ENCODE data around the gene BIN1.

BIN1 gene

DNA sequence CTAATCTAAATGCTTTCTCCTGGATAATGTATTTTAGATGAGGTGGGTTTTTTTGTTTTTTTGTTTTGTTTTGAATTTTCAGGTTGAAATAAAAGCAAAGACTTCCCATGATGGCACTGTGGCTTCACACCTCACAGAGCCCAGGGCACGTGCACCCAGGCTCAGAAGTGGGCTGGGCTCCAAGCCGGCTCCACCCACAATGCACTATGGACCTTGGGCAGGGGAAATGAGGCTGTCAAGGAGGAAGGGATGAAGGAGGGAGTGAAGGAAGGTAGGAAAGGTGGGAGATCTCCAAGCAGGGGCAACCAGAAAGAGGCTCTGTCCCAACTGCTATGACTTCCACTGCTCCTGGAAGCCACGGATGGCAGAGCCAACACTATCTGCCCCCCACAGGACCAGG lies 60.4 kb downstream of the BIN1 start:
- no peaks in the 10 kb centered on the region for H3K27me3 Mint-ChIP-seq (ENCODE audit: low read depth)
- peak overlapping the region; percentile 43 for H3K27ac Mint-ChIP-seq

DNA sequence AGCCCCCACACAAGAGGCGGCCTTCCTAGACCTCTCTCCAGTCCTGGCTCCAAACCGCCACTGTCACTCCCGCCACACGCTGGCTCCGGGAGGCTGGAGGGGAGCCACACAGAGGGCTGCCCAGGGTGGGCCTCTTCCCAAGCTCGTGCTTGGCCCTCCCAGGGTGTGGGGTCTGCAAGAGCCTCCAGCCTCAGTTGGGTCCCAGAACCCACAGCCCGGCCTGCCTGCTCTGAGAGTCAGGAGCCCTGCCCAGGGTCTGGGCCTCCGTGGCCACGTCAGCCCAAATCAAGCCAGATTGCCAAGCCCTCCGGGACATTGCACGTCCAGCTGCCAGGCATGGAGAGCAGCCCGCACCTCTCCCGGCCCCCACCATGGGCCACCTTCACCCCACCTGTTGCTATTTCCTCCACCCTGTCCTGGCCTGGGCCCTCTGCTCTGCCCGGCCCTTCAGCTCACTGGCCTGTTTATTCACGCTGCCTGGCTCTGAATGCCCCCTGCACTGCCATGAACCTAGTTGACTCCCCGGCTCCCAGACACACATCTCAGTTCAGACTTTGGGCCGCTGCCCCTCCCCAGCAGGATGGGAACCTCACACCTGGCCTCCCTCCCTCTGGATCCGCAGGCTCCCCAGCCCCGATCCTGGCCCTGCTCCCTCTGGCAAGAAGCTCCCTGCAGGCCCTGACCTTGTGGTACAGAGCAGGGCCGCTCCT lies 61.0 kb downstream of the BIN1 start:
- no peaks in the 10 kb centered on the region for H3K27me3 Mint-ChIP-seq (ENCODE audit: low read depth)
- H3K4me1 Mint-ChIP-seq (ENCODE audit: low read depth) = no peaks in the 10 kb centered on the region
- no peak overlapping the region for H3K27ac Mint-ChIP-seq
- peaks cover 12% of the 10 kb centered on the region for H3K36me3 Mint-ChIP-seq (ENCODE audit: low read depth)
- no peak overlapping the region for H3K4me3 Mint-ChIP-seq
- H3K9me3 Mint-ChIP-seq = no peaks in the 10 kb centered on the region
- DNase-seq (ENCODE audit: low spot score) = no peak

More for the DNA sequence above, 60.4 kb downstream of the BIN1 start:
- Mint-ChIP-seq H3K36me3 (ENCODE audit: low read depth) (peaks cover 12% of the 10 kb centered on the region), H3K9me3 (no peaks in the 10 kb centered on the region), H3K4me1 (ENCODE audit: low read depth) (no peaks in the 10 kb centered on the region), H3K4me3 (no peak overlapping the region)
- DNase-seq (ENCODE audit: low spot score) = no peak

DNA sequence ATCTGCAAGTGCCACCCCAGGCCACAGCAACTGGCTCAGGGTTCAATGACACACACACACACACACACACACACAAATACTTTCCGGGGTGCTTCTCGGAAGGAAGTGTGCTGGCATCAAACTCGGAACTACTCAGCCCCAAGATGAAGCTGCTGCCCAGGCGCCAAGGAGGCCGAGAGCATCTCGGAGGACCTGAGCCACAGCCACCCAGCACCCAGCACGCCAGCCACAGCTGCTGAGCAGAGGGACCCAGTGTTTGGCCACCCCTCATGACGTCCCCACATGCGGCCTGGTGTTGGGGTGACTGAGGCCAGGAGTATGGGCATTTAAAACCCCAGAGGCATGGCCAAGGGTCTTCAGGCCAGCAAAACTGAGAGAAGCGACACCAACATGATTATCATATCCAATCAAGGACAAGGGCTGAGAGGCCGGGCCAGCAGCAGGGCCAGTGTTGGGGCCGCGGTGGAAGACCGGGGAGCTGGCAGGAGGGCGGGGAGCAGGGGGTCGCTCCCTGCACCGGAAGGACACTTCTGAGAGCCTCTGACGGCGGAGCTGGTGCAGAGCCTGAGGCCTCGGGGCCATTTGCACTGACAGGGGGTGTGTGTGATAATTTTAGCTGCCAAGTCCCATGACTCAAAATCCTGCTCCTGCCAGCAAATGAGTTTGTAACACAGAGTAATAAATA lies 61.8 kb downstream of the BIN1 start:
- H3K27ac Mint-ChIP-seq = no peak overlapping the region
- H3K27me3 Mint-ChIP-seq (ENCODE audit: low read depth) = no peaks in the 10 kb centered on the region
- no peak overlapping the region for H3K4me3 Mint-ChIP-seq
- H3K9me3 Mint-ChIP-seq = no peaks in the 10 kb centered on the region
- peaks cover 12% of the 10 kb centered on the region for H3K36me3 Mint-ChIP-seq (ENCODE audit: low read depth)
- peaks cover under 1% of the 10 kb centered on the region for H3K4me1 Mint-ChIP-seq (ENCODE audit: low read depth)
- DNase-seq (ENCODE audit: low spot score) = no peak

DNA sequence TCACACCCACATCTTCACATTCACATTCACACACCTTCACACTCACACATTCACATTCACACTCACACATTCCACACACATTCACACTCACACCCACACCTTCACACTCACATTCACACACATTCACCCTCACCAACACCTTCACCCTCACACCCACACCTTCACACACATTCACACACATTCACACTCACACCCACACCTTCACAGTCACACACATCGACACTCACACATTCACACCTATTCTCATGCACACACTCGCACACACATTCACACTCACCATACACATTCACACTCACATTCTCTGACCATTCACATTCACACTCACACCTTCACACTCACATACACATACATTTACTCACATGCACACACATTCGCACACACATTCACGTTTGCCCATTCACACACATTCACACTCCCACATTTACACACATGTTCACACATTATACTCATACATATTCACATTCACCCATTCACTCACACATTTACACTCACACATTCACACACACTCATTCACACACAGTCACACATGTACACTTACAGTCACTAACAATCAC lies 62.7 kb downstream of the BIN1 start:
- Mint-ChIP-seq H3K9me3 (no peaks in the 10 kb centered on the region), H3K27me3 (ENCODE audit: low read depth) (no peaks in the 10 kb centered on the region), H3K36me3 (ENCODE audit: low read depth) (peaks cover 9% of the 10 kb centered on the region), H3K4me3 (no peak overlapping the region), H3K27ac (no peak overlapping the region), H3K4me1 (ENCODE audit: low read depth) (peaks cover 1% of the 10 kb centered on the region)
- no peak for DNase-seq (ENCODE audit: low spot score)

DNA sequence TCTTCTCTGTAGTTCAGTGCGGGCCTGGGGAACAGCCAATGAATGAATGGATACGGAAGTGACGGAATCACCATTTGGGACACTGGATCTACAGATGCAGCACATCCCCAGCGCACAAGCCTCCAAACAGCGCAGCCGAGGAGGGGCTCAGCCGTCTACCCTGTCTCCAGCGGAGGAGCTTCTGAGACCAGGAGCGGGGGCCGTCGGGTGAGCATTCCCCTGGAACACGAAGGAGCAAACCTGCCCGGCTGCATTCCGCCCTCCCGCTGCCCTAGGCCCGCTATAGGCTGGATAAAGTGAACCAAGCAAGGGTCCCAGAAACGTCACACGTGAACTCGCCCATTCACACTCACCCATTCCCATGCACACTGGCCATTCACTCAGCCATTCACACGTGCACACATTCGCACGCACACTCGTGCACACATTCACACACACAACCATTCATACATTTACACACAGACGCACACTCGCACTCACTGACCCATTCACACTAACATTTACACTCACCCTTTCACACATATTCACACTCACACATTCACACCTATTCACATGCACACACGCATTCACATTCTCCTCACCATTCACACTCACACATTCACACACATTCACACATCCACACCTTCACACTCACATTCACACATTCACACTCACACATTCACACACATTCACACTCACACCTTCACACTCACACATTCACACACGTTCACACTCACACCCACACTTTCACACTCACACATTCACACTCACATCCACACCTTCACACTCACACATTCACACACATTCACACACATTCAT lies 63.4 kb downstream of the BIN1 start:
- H3K36me3 Mint-ChIP-seq (ENCODE audit: low read depth) = peaks cover 7% of the 10 kb centered on the region
- H3K4me1 Mint-ChIP-seq (ENCODE audit: low read depth) = peaks cover 1% of the 10 kb centered on the region
- no peak overlapping the region for H3K4me3 Mint-ChIP-seq
- H3K9me3 Mint-ChIP-seq = no peaks in the 10 kb centered on the region
- no peaks in the 10 kb centered on the region for H3K27me3 Mint-ChIP-seq (ENCODE audit: low read depth)
- no peak for DNase-seq (ENCODE audit: low spot score)
- H3K27ac Mint-ChIP-seq = no peak overlapping the region

DNA sequence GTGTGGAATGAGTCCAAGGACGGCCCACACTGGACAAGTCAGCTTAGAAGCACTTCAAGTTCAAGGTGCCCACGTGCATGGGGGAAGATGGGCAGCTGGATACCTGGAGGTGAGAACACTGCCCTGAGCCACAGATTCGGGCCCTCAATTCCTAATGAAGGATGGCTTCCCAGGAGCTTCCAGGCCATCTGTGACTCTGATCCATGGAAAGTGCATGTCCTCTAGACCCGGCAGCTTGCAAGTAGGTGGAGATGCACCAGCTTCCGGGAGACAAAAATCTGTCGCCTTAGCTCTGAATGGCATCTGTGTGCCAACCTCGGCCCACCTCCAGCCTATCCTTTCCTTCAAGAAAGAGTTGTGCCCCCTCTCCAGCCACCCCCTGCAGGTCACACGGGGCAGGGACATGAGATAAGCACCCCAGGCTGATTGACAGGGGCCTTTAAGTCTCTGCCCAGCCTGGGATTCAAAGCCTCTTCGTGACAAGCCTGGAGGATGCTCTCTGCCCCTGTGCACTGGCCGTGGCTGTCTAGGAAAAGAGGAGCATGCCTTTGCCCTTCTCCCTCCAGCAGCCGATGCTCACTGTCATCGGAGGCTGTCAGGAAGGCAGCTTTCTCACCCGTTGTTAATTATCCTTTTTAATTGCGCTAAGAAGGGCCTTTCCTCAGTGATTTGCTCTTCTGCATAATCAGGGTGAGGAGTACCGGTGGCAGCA lies 65.5 kb downstream of the BIN1 start:
- Mint-ChIP-seq H3K4me3 (no peak overlapping the region), H3K36me3 (ENCODE audit: low read depth) (peaks cover under 1% of the 10 kb centered on the region), H3K27me3 (ENCODE audit: low read depth) (no peaks in the 10 kb centered on the region), H3K27ac (no peak overlapping the region), H3K9me3 (no peaks in the 10 kb centered on the region), H3K4me1 (ENCODE audit: low read depth) (peaks cover 1% of the 10 kb centered on the region)
- DNase-seq (ENCODE audit: low spot score) = no peak

DNA sequence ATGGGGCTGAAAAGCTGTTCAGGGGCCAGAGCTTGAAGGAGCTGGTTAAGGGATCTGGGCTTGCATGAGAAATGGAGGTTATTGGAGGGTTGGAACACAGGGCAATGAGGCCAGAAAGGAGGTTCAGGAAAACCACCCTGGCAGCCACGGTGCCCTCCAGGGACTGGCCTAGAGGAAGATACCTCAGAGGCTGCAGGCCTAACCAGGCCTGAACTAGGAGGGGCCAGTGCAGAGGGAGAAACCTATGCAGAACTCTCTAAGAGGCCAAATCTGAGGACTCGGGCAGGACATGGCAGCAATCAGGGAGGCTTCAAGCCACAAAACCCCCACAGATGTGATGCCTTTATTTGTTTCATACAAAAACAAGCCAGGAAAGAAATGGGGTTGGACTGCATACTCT lies 66.8 kb downstream of the BIN1 start:
- Mint-ChIP-seq H3K27ac (no peak overlapping the region), H3K36me3 (ENCODE audit: low read depth) (no peaks in the 10 kb centered on the region), H3K27me3 (ENCODE audit: low read depth) (no peaks in the 10 kb centered on the region), H3K9me3 (no peaks in the 10 kb centered on the region), H3K4me1 (ENCODE audit: low read depth) (peaks cover 1% of the 10 kb centered on the region), H3K4me3 (no peak overlapping the region)
- no peak for DNase-seq (ENCODE audit: low spot score)

DNA sequence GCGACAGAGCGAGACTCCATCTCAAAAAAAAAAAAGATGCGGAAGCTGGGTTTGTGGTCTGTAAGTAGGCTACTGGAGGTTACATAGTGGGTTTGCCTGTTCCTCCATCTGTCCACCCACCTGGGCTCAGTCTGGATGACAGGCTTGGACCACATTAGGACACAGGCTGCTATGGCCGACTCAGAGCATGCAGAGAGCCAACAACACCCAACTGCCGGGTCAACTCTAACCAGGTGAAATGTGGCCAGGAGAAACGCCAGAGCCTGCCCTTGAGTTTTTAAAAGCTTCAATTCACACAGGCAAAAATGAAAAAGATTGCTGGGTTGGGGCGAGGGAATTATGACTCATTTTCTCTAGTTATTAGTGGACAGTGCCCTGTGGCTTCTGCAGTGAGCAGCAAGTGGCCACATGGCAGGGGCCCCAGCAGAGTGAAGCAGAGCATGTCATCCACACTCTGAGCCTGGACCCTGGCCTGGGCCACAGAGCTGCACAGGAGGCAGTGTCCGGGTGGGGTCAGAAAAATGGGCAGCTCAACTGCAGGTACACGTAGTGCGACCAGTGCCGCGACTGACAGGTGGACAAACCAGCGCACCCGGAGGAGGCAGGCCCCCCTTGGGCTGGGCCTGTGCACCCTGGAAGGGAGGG lies 67.4 kb downstream of the BIN1 start:
- Mint-ChIP-seq H3K4me3 (no peak overlapping the region), H3K36me3 (ENCODE audit: low read depth) (no peaks in the 10 kb centered on the region), H3K9me3 (no peaks in the 10 kb centered on the region), H3K27me3 (ENCODE audit: low read depth) (peaks cover 2% of the 10 kb centered on the region), H3K4me1 (ENCODE audit: low read depth) (peaks cover 1% of the 10 kb centered on the region), H3K27ac (no peak overlapping the region)
- no peak for DNase-seq (ENCODE audit: low spot score)

DNA sequence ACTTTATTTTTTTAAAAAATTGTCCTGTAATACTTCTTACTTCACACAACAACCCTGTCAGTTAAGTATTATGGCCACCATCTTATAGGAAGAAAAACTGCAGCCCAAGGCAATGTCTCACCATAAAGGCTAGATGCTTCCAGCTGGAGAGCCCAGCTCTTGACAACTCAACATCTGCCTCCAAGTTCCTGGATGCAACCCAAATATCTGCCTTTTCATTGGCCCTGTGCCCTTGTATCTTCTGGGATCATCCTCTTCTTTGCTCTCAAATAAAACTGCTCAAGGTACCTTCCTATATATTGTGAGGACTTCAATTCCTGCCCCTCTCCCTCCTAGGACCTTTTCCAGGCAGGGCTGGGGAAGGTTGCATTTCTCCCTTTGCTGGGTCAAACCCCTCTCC lies 69.5 kb downstream of the BIN1 start:
- Mint-ChIP-seq H3K4me3 (no peak overlapping the region), H3K36me3 (ENCODE audit: low read depth) (no peaks in the 10 kb centered on the region), H3K9me3 (no peaks in the 10 kb centered on the region), H3K4me1 (ENCODE audit: low read depth) (peaks cover 1% of the 10 kb centered on the region), H3K27me3 (ENCODE audit: low read depth) (peaks cover 8% of the 10 kb centered on the region), H3K27ac (no peak overlapping the region)
- no peak for DNase-seq (ENCODE audit: low spot score)

DNA sequence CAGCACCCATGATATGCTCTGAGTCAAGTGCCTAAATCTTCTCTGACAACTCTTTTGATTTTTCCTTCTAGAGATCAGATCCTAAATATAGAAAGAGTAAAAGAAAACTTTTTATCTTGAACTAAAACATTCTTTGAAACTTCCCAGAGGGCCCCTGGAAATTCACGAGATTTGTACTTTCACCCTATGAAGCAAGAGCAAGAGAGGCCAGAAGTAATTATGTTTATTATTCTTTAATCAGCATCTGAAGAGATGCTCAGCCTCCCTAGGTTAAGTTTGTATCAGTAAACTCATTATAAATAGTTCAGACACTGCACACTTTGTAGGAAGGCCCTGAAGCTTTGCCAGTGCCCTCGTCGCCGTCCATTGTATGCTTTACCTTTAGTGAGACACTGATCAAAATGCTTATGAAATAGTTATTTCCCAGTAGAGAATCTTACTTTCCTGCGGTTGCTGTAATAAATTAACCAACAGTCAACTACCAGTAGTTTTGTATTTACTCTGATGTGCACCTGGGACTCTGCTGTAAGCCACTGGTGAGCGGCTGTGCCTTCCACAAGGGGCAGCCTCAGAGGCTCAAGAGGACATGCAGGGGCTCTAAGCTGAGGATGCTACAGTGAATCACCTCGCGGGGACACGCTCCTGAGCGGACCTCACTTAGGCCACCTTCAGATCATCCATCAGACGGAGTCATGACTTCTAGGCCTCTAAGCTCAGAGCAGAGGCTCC lies 71.9 kb downstream of the BIN1 start:
- Mint-ChIP-seq H3K4me1 (ENCODE audit: low read depth) (peaks cover under 1% of the 10 kb centered on the region), H3K36me3 (ENCODE audit: low read depth) (no peaks in the 10 kb centered on the region), H3K27me3 (ENCODE audit: low read depth) (peaks cover 13% of the 10 kb centered on the region), H3K9me3 (no peaks in the 10 kb centered on the region), H3K4me3 (no peak overlapping the region), H3K27ac (no peak overlapping the region)
- DNase-seq (ENCODE audit: low spot score) = no peak

DNA sequence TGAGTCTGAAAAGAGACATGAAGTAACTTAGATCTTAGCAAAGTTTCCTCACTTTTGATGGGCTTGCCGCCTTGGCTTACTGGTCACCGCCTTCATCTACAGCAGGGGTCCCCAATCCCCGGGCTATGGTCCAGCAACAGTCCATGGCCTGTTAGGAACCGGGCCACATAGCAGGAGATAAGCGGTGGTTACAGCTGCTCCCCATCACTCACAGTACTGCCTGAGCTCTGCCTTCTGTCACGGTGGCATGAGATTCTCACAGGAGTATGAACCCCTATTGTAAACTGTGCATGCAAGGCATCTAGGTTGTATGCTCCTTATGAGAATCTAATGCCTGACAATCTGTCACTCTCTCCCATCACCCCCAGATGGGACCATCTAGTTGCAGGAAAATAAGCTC lies 72.9 kb downstream of the BIN1 start:
- Mint-ChIP-seq H3K36me3 (ENCODE audit: low read depth) (no peaks in the 10 kb centered on the region), H3K27ac (no peak overlapping the region), H3K9me3 (no peaks in the 10 kb centered on the region), H3K4me3 (no peak overlapping the region), H3K27me3 (ENCODE audit: low read depth) (peaks cover 18% of the 10 kb centered on the region), H3K4me1 (ENCODE audit: low read depth) (no peaks in the 10 kb centered on the region)
- DNase-seq (ENCODE audit: low spot score) = no peak

DNA sequence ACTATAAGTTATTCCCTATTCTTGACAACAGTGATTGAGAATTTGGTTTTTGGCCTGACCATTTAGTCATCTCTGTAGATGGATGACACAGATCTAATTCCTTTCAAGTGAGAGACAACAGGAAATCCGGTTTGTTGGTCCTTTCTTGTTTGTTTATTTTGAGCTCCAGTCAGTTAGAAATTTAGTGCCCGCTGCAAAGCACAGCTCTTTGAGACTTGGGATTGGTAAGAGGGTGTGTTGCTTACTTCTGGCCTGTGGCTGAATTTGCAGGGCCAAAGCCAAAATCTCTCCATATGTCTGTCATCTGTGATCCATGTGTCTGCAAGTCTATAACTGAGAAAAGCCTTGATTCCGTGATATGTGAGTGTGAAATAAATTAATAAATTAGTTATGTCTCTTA lies 74.3 kb downstream of the BIN1 start:
- H3K27ac Mint-ChIP-seq = no peak overlapping the region
- H3K36me3 Mint-ChIP-seq (ENCODE audit: low read depth) = no peaks in the 10 kb centered on the region
- peaks cover 2% of the 10 kb centered on the region for H3K4me1 Mint-ChIP-seq (ENCODE audit: low read depth)
- DNase-seq (ENCODE audit: low spot score) = no peak
- H3K4me3 Mint-ChIP-seq = no peak overlapping the region
- peaks cover 28% of the 10 kb centered on the region for H3K27me3 Mint-ChIP-seq (ENCODE audit: low read depth)
- no peaks in the 10 kb centered on the region for H3K9me3 Mint-ChIP-seq
